ENCODE results near the gene OR4D9. TPM values are rescaled to one million over a fixed set of nuclear protein-coding genes. Genes with fewer than 3 reads are reported as not detected.

OR4D9 gene
- total and polyA plus RNA-seq, 2 donors (not counting 3 experiments of a cell fraction or from before 2014, with no cell fraction given): not detected

DNA sequence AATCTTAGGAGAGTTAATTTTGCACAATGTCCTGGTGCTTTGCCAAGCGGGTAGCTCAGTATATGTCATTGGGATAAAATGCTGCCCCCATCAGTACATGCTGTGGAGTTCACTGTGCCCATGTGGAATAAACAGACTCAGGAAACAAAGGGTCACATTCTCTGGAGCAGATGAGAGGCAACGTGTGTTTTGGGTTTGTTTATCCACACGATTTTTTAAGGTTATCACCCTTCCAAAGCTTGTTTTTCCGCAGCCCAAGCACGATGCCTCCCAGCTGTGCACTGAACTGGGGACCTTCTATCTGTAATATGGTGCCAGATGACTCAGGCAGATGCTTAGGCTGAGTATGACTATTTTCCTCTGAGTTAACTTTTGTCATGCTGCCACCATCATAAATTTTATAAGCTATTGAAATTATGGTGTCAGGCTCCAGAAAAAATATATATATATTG, 48.1 kb upstream of the OR4D9 start:
- Histone ChIP-seq H3K79me2 (ENCODE audit: control insufficient read depth, insufficient read depth, low read length) (no peaks in the 10 kb centered on the region), H3K4me3 (replicated peaks in 1 of 3; ENCODE audit: insufficient read depth in 1 of 3, low read depth in 1 of 3, low read length in 3 of 3) (no peak overlapping the region), H3K4me2 (ENCODE audit: insufficient read depth, low read length) (peak overlapping the region; percentile 29), H3K9me1 (replicated peaks; ENCODE audit: control insufficient read depth, extremely low read depth, insufficient read depth, low read length) (no peaks in the 10 kb centered on the region), H2AFZ (ENCODE audit: low read depth, low read length) (peak overlapping the region; percentile 64), H3K9me3 (replicated peaks; ENCODE audit: control insufficient read depth, insufficient read depth, low read length) (no peaks in the 10 kb centered on the region), H3K36me3 (ENCODE audit: control insufficient read depth in 2 of 2, extremely low read depth in 1 of 2, insufficient read depth in 2 of 2, low read length in 2 of 2) (no peaks in the 10 kb centered on the region), H3K27ac (ENCODE audit: insufficient read depth, low read depth, low read length) (no peak overlapping the region), H3K4me1 (ENCODE audit: control insufficient read depth, extremely low read depth, insufficient read depth, low read length) (peaks cover 7% of the 10 kb centered on the region), H3K27me3 (ENCODE audit: control insufficient read depth in 2 of 2, insufficient read depth in 2 of 2, low read length in 2 of 2) (no peaks in the 10 kb centered on the region), H4K20me1 (replicated peaks; ENCODE audit: control insufficient read depth, extremely low read depth, insufficient read depth, low read length) (no peaks in the 10 kb centered on the region), H3K9ac (replicated peaks; ENCODE audit: extremely low read depth, insufficient read depth, low read length) (no peak overlapping the region)
- no TSS peak for BruUV-seq (replicated peaks)
- DNase-seq (ENCODE audit: low read depth, low spot score) (peak; percentile 85), FAIRE-seq (peak; percentile 55)
- intact Hi-C loops (cut with micrococcal nuclease): no loop called here
- ChIA-PET POLR2A (no interaction called here), CTCF (interaction anchor here (0.9 to 1.4 kb wide), 2 partner anchors 12 to 74 kb away, joined by 3 to 4 read pairs; no protein-coding TSS in a partner anchor)
- peak in 1 of 2 donors; percentile 11 for TF ChIP-seq CTCF (IDR thresholded peaks at IDR 0.05; ENCODE audit: extremely low read depth in 1 of 2, insufficient read depth in 1 of 2, low read depth in 1 of 2, low read length in 2 of 2)
- peak; percentile 20 for TF ChIP-seq GATA2 (IDR thresholded peaks at IDR 0.05; ENCODE audit: insufficient read depth, insufficient read length, low read depth, low read length)
- no peak for TF ChIP-seq EZH2 (IDR thresholded peaks at IDR 0.05; ENCODE audit: borderline replicate concordance, low read depth, low read length, severe bottlenecking)
- TF ChIP-seq POLR2A (IDR thresholded peaks at IDR 0.05; ENCODE audit: low read depth, low read length): no peak
- TF ChIP-seq FOS (IDR thresholded peaks at IDR 0.05; ENCODE audit: borderline replicate concordance, insufficient read depth, low read length): peak; percentile 42
- dilution Hi-C loops (cut with MboI; ENCODE audit: extremely low pct_ligation_motif_present, low sequenced_read_pairs): no loop called here

DNA sequence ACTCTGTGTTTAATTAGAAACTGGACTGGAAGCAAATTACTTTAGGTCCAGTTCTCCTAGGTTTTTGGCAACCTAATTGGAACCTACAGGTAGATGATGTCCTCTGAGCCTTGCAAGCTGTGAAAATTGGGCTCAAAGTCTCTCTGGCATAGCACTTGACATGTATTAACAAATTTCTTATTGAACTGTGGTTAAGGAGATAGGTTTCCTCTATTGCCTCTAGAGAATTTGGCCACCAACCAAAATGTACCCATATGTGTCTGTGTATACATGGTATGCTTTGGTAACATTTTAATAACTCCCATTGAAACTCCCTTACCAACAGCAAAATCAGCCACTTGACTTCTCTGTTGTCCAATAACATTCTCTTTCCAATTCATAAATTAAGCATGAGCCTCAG, 38.3 kb upstream of the OR4D9 start, which contains the start of gene OR4D10:
TSS of gene OR4D10 (plus strand) at position 301 of the 400 bp plus-strand sequence. CDS start 4,115 bp downstream, outside the sequence.
- no TSS peak for BruUV-seq (replicated peaks)
- Histone ChIP-seq H3K4me1 (ENCODE audit: control insufficient read depth, extremely low read depth, insufficient read depth, low read length) (no peaks in the 10 kb centered on the region), H4K20me1 (replicated peaks; ENCODE audit: control insufficient read depth, extremely low read depth, insufficient read depth, low read length) (no peaks in the 10 kb centered on the region), H3K9ac (replicated peaks; ENCODE audit: extremely low read depth, insufficient read depth, low read length) (no peak within 1 kb of the TSS), H3K79me2 (ENCODE audit: control insufficient read depth, insufficient read depth, low read length) (no peaks in the 10 kb centered on the region), H3K27me3 (ENCODE audit: control insufficient read depth in 2 of 2, insufficient read depth in 2 of 2, low read length in 2 of 2) (no peaks in the 10 kb centered on the region), H3K9me1 (replicated peaks; ENCODE audit: control insufficient read depth, extremely low read depth, insufficient read depth, low read length) (no peaks in the 10 kb centered on the region), H3K9me3 (replicated peaks; ENCODE audit: control insufficient read depth, insufficient read depth, low read length) (no peaks in the 10 kb centered on the region), H3K4me3 (replicated peaks in 1 of 3; ENCODE audit: insufficient read depth in 1 of 3, low read depth in 1 of 3, low read length in 3 of 3) (no peak within 1 kb of the TSS), H2AFZ (ENCODE audit: low read depth, low read length) (no peak within 1 kb of the TSS), H3K4me2 (ENCODE audit: insufficient read depth, low read length) (no peak within 1 kb of the TSS), H3K36me3 (ENCODE audit: control insufficient read depth in 2 of 2, extremely low read depth in 1 of 2, insufficient read depth in 2 of 2, low read length in 2 of 2) (no peaks in the 10 kb centered on the region), H3K27ac (ENCODE audit: insufficient read depth, low read depth, low read length) (no peak within 1 kb of the TSS)
- ChIA-PET CTCF (no interaction called here), POLR2A (no interaction called here)
- dilution Hi-C loops (cut with MboI; ENCODE audit: extremely low pct_ligation_motif_present, low sequenced_read_pairs): no loop called here
- intact Hi-C loops (cut with micrococcal nuclease): no loop called here
- TF ChIP-seq POLR2A (IDR thresholded peaks at IDR 0.05; ENCODE audit: low read depth, low read length) (no peak), POLR2AphosphoS5 (IDR thresholded peaks at IDR 0.05; ENCODE audit: insufficient read depth, low read depth, low read length) (no peak), MYC (IDR thresholded peaks at IDR 0.05; ENCODE audit: low read depth, low read length) (no peak), FOS (IDR thresholded peaks at IDR 0.05; ENCODE audit: borderline replicate concordance, insufficient read depth, low read length) (no peak), JUN (IDR thresholded peaks at IDR 0.05; ENCODE audit: borderline replicate concordance, insufficient read depth, insufficient read length, low read depth) (no peak), EZH2 (IDR thresholded peaks at IDR 0.05; ENCODE audit: borderline replicate concordance, low read depth, low read length, severe bottlenecking) (no peak), CTCF (IDR thresholded peaks at IDR 0.05; ENCODE audit: extremely low read depth in 1 of 2, insufficient read depth in 1 of 2, low read depth in 1 of 2, low read length in 2 of 2) (no peak), GATA2 (IDR thresholded peaks at IDR 0.05; ENCODE audit: insufficient read depth, insufficient read length, low read depth, low read length) (no peak)
- TF ChIP-seq, protein P1, sequence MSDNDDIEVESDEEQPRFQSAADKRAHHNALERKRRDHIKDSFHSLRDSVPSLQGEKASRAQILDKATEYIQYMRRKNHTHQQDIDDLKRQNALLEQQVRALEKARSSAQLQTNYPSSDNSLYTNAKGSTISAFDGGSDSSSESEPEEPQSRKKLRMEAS (IDR thresholded peaks at IDR 0.05; ENCODE audit: insufficient read depth, insufficient read length): no peak
- DNase-seq (ENCODE audit: low read depth, low spot score): no peak
- no peak for FAIRE-seq

Measured in endothelial cell of umbilical vein (primary cell).